HepG2 (cell line): ENCODE measurements around the gene LEPR. TPM values are rescaled to one million over a fixed set of nuclear protein-coding genes. Genes with fewer than 3 reads are reported as not detected.

Experiments used
- HDAC2 ChIP-seq: sonication (generic); formaldehyde crosslinking; IDR thresholded peaks from 2 replicates; pipeline ENCODE4 v1.4.0; 2020; ENCODE audit warnings: missing genetic modification reagents
- HINFP ChIP-seq: sonication (generic); formaldehyde crosslinking; IDR thresholded peaks from 2 replicates; pipeline ENCODE4 v1.4.0; 2020; ENCODE audit warnings: low read depth, mild to moderate bottlenecking, missing genetic modification reagents
- HNRNPL ChIP-seq: fragments of 200-400 bp; formaldehyde crosslinking; IDR thresholded peaks from 2 replicates; pipeline ENCODE4 v1.6.1; 2017; ENCODE audit warnings: mild to moderate bottlenecking, low read depth, low read length
- MLX ChIP-seq: IDR thresholded peaks from 2 replicates; pipeline ENCODE4 v1.6.1; 2016
- MTERF4 ChIP-seq: sonication (generic); formaldehyde crosslinking; IDR thresholded peaks from 2 replicates; pipeline ENCODE4 v1.8.0; 2023; ENCODE audit warnings: mild to moderate bottlenecking, missing genetic modification reagents
- NCOA2 ChIP-seq: sonication (generic); formaldehyde crosslinking; IDR thresholded peaks from 2 replicates; pipeline ENCODE4 v1.8.0; 2022; ENCODE audit warnings: inconsistent platforms
- NRL ChIP-seq: sonication (generic); formaldehyde crosslinking; IDR thresholded peaks from 2 replicates; pipeline ENCODE4 v1.5.0; 2020; ENCODE audit warnings: missing genetic modification reagents, mild to moderate bottlenecking, moderate library complexity, borderline replicate concordance
- RARG ChIP-seq: sonication (generic); formaldehyde crosslinking; IDR thresholded peaks from 2 replicates; pipeline ENCODE4 v1.4.0; 2020; ENCODE audit warnings: low read depth, mild to moderate bottlenecking, missing genetic modification reagents
- RXRA ChIP-seq: sonication (generic); formaldehyde crosslinking; IDR thresholded peaks from 2 replicates; pipeline ENCODE4 v1.5.1; 2020; ENCODE audit warnings: missing genetic modification reagents
- RXRB ChIP-seq: IDR thresholded peaks from 2 replicates; pipeline ENCODE4 v1.6.1; 2016; ENCODE audit warnings: borderline replicate concordance, missing genetic modification reagents, missing compliant biosample characterization
- SMARCE1 ChIP-seq: fragments of 450-650 bp; IDR thresholded peaks from 2 replicates; pipeline ENCODE4 v1.6.1; 2017; ENCODE audit warnings: borderline replicate concordance
- SMC3 ChIP-seq: IDR thresholded peaks from 2 replicates; pipeline ENCODE4 v1.6.1; 2011; ENCODE audit warnings: low read length, improper control_type of control experiment
- SNRNP70 ChIP-seq: fragments of 200-400 bp; formaldehyde crosslinking; IDR thresholded peaks from 2 replicates; pipeline ENCODE4 v1.6.1; 2017; ENCODE audit warnings: mild to moderate bottlenecking, low read depth, low read length, moderate library complexity
- SP4 ChIP-seq: sonication (generic); formaldehyde crosslinking; IDR thresholded peaks from 2 replicates; pipeline ENCODE4 v1.8.1; 2023; ENCODE audit warnings: mild to moderate bottlenecking, missing genetic modification reagents
- ZBTB42 ChIP-seq: sonication (generic); formaldehyde crosslinking; IDR thresholded peaks from 2 replicates; pipeline ENCODE4 v1.5.0; 2020; ENCODE audit warnings: mild to moderate bottlenecking, missing genetic modification reagents
- ZKSCAN5 ChIP-seq: sonication (generic); formaldehyde crosslinking; IDR thresholded peaks from 2 replicates; pipeline ENCODE4 v1.5.1; 2020; ENCODE audit warnings: mild to moderate bottlenecking, missing genetic modification reagents
- ZNF235 ChIP-seq: sonication (generic); formaldehyde crosslinking; IDR thresholded peaks from 2 replicates; pipeline ENCODE4 v1.8.1; 2023; ENCODE audit warnings: mild to moderate bottlenecking, missing genetic modification reagents, borderline replicate concordance
- ZNF558 ChIP-seq: sonication (generic); formaldehyde crosslinking; IDR thresholded peaks from 2 replicates; pipeline ENCODE4 v1.9.0; 2022; ENCODE audit warnings: mild to moderate bottlenecking, missing genetic modification reagents, borderline replicate concordance
- ZNF614 ChIP-seq: IDR thresholded peaks from 2 replicates; pipeline ENCODE4 v1.6.1; 2018; ENCODE audit warnings: missing biosample characterization, missing genetic modification reagents, inconsistent platforms, borderline replicate concordance
- ZNF660 ChIP-seq: sonication (generic); formaldehyde crosslinking; IDR thresholded peaks from 2 replicates; pipeline ENCODE4 v1.5.1; 2020; ENCODE audit warnings: mild to moderate bottlenecking, low read depth, missing genetic modification reagents, borderline replicate concordance
- ZNF766 ChIP-seq: sonication (generic); formaldehyde crosslinking; IDR thresholded peaks from 2 replicates; pipeline ENCODE4 v1.5.0; 2020; ENCODE audit warnings: missing genetic modification reagents, borderline replicate concordance
- ZNF782 ChIP-seq: sonication (generic); formaldehyde crosslinking; IDR thresholded peaks from 2 replicates; pipeline ENCODE4 v1.4.0; 2020; ENCODE audit warnings: missing genetic modification reagents, mild to moderate bottlenecking, borderline replicate concordance
- polyA plus RNA-seq, 8 experiments: library from polyadenylated mRNA; depleted of rRNA in 3 of 8; stranded (reverse) in 7 of 8; unstranded in 1 of 8; fragments of >200 nt; fragmentation: Illumina TruSeq in 4 of 8; extraction: Trizol in 4 of 8; gene quantifications; 2 replicates each; pipeline versions ENCODE4 v1.2.1 to v1.2.3, GENCODE V29; 2011 to 2016; ENCODE audit warnings: low read depth in 4 of 8, missing spikeins in 1 of 8, mixed read lengths in 1 of 8; ENCODE audit not compliant: insufficient read depth in 1 of 8
- total RNA-seq, 5 experiments: library from RNA; depleted of rRNA; stranded (reverse); fragments of >200 nt; fragmentation: Illumina TruSeq; extraction: Trizol; gene quantifications; 2 replicates each; pipeline ENCODE4 v1.2.3, GENCODE V29; 2016; ENCODE audit warnings: low read depth in 1 of 5
- TF ChIP-seq, protein P1 (sequence below): IDR thresholded peaks from 2 replicates; pipeline ENCODE4 v1.4.0; 2020; ENCODE audit warnings: mild to moderate bottlenecking, missing genetic modification reagents

LEPR gene
- total and polyA plus RNA-seq, 2 of the 13 experiments (the other 11 are each of a cell fraction or from before 2014, with no cell fraction given), result 0.60 to 1.7 TPM

- TF ChIP-seq RXRA (CRISPR knock-in tag) (0 out of 2 replicates have a peak, but pooled peaks have one; percentile 21), ZNF614 (peak; percentile 46; the same call in 1 of the 2 replicates), SNRNP70 (no peak), SMC3 (no peak), HNRNPL (no peak), ZNF766 (CRISPR knock-in tag) (no peak; the same call in 1 of the 2 replicates), ZNF558 (CRISPR knock-in tag) (no peak), ZBTB42 (CRISPR knock-in tag) (no peak), NRL (CRISPR knock-in tag) (peak; percentile 70; the same call in 1 of the 2 replicates), ZKSCAN5 (CRISPR knock-in tag) (no peak), HDAC2 (peak; percentile 48; the same call in 1 of the 2 replicates), RXRB (CRISPR knock-in tag) (no peak), NCOA2 (CRISPR knock-in tag) (no peak; the same call in none of the 2 replicates), MTERF4 (no peak), ZNF235 (CRISPR knock-in tag) (no peak), ZNF660 (CRISPR knock-in tag) (no peak), MLX (CRISPR knock-in tag) (no peak), SMARCE1 (no peak), HINFP (CRISPR knock-in tag) (0 out of 2 replicates have a peak, but pooled peaks have one; percentile 24), SP4 (CRISPR knock-in tag) (peak; percentile 93), RARG (CRISPR knock-in tag) (0 out of 2 replicates have a peak, but pooled peaks have one; percentile 66), ZNF782 (CRISPR knock-in tag) (peak; percentile 47; the same call in 1 of the 2 replicates)
- TF ChIP-seq, protein P1, sequence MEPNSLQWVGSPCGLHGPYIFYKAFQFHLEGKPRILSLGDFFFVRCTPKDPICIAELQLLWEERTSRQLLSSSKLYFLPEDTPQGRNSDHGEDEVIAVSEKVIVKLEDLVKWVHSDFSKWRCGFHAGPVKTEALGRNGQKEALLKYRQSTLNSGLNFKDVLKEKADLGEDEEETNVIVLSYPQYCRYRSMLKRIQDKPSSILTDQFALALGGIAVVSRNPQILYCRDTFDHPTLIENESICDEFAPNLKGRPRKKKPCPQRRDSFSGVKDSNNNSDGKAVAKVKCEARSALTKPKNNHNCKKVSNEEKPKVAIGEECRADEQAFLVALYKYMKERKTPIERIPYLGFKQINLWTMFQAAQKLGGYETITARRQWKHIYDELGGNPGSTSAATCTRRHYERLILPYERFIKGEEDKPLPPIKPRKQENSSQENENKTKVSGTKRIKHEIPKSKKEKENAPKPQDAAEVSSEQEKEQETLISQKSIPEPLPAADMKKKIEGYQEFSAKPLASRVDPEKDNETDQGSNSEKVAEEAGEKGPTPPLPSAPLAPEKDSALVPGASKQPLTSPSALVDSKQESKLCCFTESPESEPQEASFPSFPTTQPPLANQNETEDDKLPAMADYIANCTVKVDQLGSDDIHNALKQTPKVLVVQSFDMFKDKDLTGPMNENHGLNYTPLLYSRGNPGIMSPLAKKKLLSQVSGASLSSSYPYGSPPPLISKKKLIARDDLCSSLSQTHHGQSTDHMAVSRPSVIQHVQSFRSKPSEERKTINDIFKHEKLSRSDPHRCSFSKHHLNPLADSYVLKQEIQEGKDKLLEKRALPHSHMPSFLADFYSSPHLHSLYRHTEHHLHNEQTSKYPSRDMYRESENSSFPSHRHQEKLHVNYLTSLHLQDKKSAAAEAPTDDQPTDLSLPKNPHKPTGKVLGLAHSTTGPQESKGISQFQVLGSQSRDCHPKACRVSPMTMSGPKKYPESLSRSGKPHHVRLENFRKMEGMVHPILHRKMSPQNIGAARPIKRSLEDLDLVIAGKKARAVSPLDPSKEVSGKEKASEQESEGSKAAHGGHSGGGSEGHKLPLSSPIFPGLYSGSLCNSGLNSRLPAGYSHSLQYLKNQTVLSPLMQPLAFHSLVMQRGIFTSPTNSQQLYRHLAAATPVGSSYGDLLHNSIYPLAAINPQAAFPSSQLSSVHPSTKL (CRISPR knock-in tag), result peak; percentile 9; the same call in 1 of the 2 replicates
These were observed 533 bp upstream of the LEPR start (continued) for GRCh38 chr1:65419681-65420589.
